ENCODE data around the gene CCDC154. TPM values are rescaled to one million over a fixed set of nuclear protein-coding genes. Genes with fewer than 3 reads are reported as not detected.

Gene CCDC154
- total RNA-seq, 4 donors from 2014 or later, result 0.44 to 3.0 (median 2.7) TPM; not detected in 1

GRCh38 chr16:1436731-1437355 lies 7.5 kb downstream of the CCDC154 start:
- peaks cover 0 to 5% of the 10 kb centered on the region in 2 donors for H3K27me3 ChIP-seq
- H3K4me1 ChIP-seq, result no peaks in the 10 kb centered on the region
- H3K4me3 ChIP-seq, result no peak overlapping the region
- WGBS, 2 donors, result 88 to 89% methylated on average over 47 of the region's 47 CpGs
- peaks cover 0 to 77% (median 0%) of the 10 kb centered on the region in 3 donors for H3K36me3 ChIP-seq
- H3K9me3 ChIP-seq, result no peaks in the 10 kb centered on the region
- TF ChIP-seq POLR2A (IDR thresholded peaks at IDR 0.05) (no peak), EP300 (IDR thresholded peaks at IDR 0.05) (no peak), CTCF (IDR thresholded peaks at IDR 0.05) (no peak)
- DNase-seq (ENCODE audit: low spot score in 2 of 2), result no peak
- no peak overlapping the region for H3K27ac ChIP-seq

GRCh38 chr16:1435921-1436697 lies 8.2 kb downstream of the CCDC154 start:
- Histone ChIP-seq H3K4me3 (no peak overlapping the region), H3K36me3 (peaks cover 0 to 69% (median 0%) of the 10 kb centered on the region in 3 donors), H3K4me1 (no peaks in the 10 kb centered on the region), H3K27ac (no peak overlapping the region), H3K9me3 (no peaks in the 10 kb centered on the region), H3K27me3 (peaks cover 0 to 13% of the 10 kb centered on the region in 2 donors)
- DNase-seq (ENCODE audit: low spot score in 2 of 2), result no peak
- TF ChIP-seq POLR2A (IDR thresholded peaks at IDR 0.05), result no peak
- no peak for TF ChIP-seq CTCF (IDR thresholded peaks at IDR 0.05)
- TF ChIP-seq EP300 (IDR thresholded peaks at IDR 0.05), result no peak
- WGBS, 2 donors, result 77 to 79% methylated on average over 20 to 32 of the region's 32 CpGs

GRCh38 chr16:1434644-1435592 lies 9.4 kb downstream of the CCDC154 start:
- no peak for DNase-seq (ENCODE audit: low spot score in 2 of 2)
- Histone ChIP-seq H3K4me3 (no peak overlapping the region), H3K9me3 (no peaks in the 10 kb centered on the region), H3K4me1 (no peaks in the 10 kb centered on the region), H3K27ac (no peak overlapping the region), H3K36me3 (peaks cover 0 to 67% (median 0%) of the 10 kb centered on the region in 3 donors), H3K27me3 (peaks cover 0 to 17% of the 10 kb centered on the region in 2 donors)
- WGBS, 2 donors, result 94 to 96% methylated on average over 29 to 35 of the region's 40 CpGs
- TF ChIP-seq EP300 (IDR thresholded peaks at IDR 0.05) (no peak), CTCF (IDR thresholded peaks at IDR 0.05) (no peak), POLR2A (IDR thresholded peaks at IDR 0.05) (no peak)

GRCh38 chr16:1433756-1434155 lies 10.6 kb downstream of the CCDC154 start:
- TF ChIP-seq POLR2A (IDR thresholded peaks at IDR 0.05) (no peak), EP300 (IDR thresholded peaks at IDR 0.05) (no peak), CTCF (IDR thresholded peaks at IDR 0.05) (no peak)
- peaks cover 0 to 2% (median under 1%) of the 10 kb centered on the region in 4 donors for H3K4me1 ChIP-seq
- peaks cover 0 to 20% of the 10 kb centered on the region in 2 donors for H3K27me3 ChIP-seq
- no peak overlapping the region for H3K4me3 ChIP-seq
- H3K27ac ChIP-seq, result no peak overlapping the region
- DNase-seq (ENCODE audit: low spot score in 2 of 2), result no peak
- peaks cover 0 to 56% (median 0%) of the 10 kb centered on the region in 3 donors for H3K36me3 ChIP-seq
- WGBS, 2 donors, result 33 to 38% methylated on average over 12 to 20 of the region's 22 CpGs
- H3K9me3 ChIP-seq, result no peaks in the 10 kb centered on the region
